A549 treated with ZK216348 at 1 μM for 4 hours (cell line): Measurements from ENCODE around the gene GRIA2. TPM values are rescaled to one million over a fixed set of nuclear protein-coding genes. Genes with fewer than 3 reads are reported as not detected.

Experiments
- total RNA-seq: library from RNA; stranded (reverse); fragments of 200-300 nt; extraction: Qiagen RNA extraction; gene quantifications from 5 replicates; pipeline ENCODE4 v1.2.3, GENCODE V29; 2022; ENCODE audit warnings: low read depth

GRIA2 gene
- total RNA-seq: not detected in 5 replicates

DNA sequence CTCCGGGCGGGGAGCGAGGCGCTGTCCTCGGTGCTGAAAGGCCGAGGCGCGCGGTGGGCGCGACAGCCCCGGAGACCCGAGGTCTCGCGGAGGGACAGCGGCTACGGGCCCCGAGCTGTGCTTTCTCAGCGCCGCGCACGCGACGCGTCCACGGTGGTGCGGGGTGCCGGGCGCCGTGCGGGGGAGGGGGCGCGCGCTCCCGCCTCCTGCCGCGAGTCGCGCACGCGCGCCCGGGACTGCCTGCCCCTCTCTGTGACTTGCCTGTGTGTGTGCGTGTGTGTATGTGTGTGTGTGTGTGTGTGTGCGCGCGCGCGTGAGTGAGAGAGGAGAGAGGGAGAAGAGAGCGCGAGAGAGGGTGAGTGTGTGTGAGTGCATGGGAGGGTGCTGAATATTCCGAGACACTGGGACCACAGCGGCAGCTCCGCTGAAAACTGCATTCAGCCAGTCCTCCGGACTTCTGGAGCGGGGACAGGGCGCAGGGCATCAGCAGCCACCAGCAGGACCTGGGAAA, at the start of gene GRIA2:
TSS of gene GRIA2 (plus strand) at position 358 of the 511 bp plus-strand sequence. CDS start 315 bp downstream, outside the sequence.

Other genes starting within 250 kb of the GRIA2 start
- 2.8 to 5.0 TPM (median 3.0 TPM) in 5 replicates for gene PDGFC, start 248.9 kb upstream of the GRIA2 start, total RNA-seq
- gene GLRB, start 144.6 kb upstream of the GRIA2 start, total RNA-seq: 0.32 to 1.5 TPM (median 0.62 TPM) in 5 replicates